HepG2 (cell line): ENCODE data around the gene ZNF584. TPM values are rescaled to one million over a fixed set of nuclear protein-coding genes. Genes with fewer than 3 reads are reported as not detected.

ENCODE experiments used
- ATAC-seq: fragments of 200-7000 bp; cut with Tn5 transposase; 3 replicates; pipeline ENCODE4 v1.9.1; 2020; ENCODE audit warnings: mild to moderate bottlenecking, moderate library complexity
- BruUV-seq: library from RNA; stranded (reverse); fragments of 400-500 nt; replicated peaks from 2 replicates; lab custom pipeline; 2021; lab: Mats Ljungman, UMichigan
- CTCF ChIA-PET: fragments of 300-600 bp; formaldehyde crosslinking; extraction: SDS; loops from one replicate; lab custom pipeline; 2021; ENCODE audit warnings: low total read pairs, inconsistent platforms, low intra/inter-chr PET ratio; lab: Yijun Ruan, JAX
- POLR2A ChIA-PET: fragments of 350-600 bp; sonication (Branson Sonifier 250); formaldehyde crosslinking; loops from one replicate; lab custom pipeline; 2020; ENCODE audit warnings: antibody characterized with exemption, inconsistent platforms; lab: Yijun Ruan, JAX
- DNase-seq: peaks from one replicate; pipeline ENCODE4 v3.0.0-alpha.2; 2015; ENCODE audit warnings: low spot score
- FAIRE-seq: peaks from 3 replicates; lab custom pipeline; 2011; peaks lifted over from hg19 to GRCh38; lab: Jason Lieb, UNC
- H2AFZ ChIP-seq: one replicate; pipeline ENCODE4 v1.6.1; 2011; ENCODE audit warnings: low read length, inconsistent platforms
- H3K27ac ChIP-seq: fragments of 300-600 bp; 3 replicates; pipeline ENCODE4 v1.8.0; 2011; ENCODE audit warnings: mixed run types, mild to moderate bottlenecking, mixed read lengths, low read length, inconsistent platforms; ENCODE audit not compliant: insufficient read depth; ENCODE audit errors: extremely low read length
- H3K27me3 ChIP-seq, 2 experiments: fragments of 200-600 bp in 1 of 2; 2 replicates in 1 of 2; 3 replicates in 1 of 2; pipeline versions ENCODE4 v1.6.0 to v1.8.0; 2011; ENCODE audit warnings: low read length in 2 of 2, mild to moderate bottlenecking in 2 of 2, moderate library complexity in 2 of 2, inconsistent platforms in 1 of 2; ENCODE audit not compliant: insufficient read depth in 2 of 2, control insufficient read depth in 1 of 2
- H3K36me3 ChIP-seq, 2 experiments: fragments of 200-600 bp in 1 of 2; replicated peaks in 1 of 2; 2 replicates in 1 of 2; 3 replicates in 1 of 2; pipeline versions ENCODE4 v1.5.1 to v1.8.0; 2011; ENCODE audit warnings: low read length in 2 of 2, inconsistent platforms in 1 of 2; ENCODE audit not compliant: insufficient read depth in 2 of 2, control insufficient read depth in 1 of 2
- H3K4me1 ChIP-seq: 2 replicates; pipeline ENCODE4 v1.5.1; 2012; ENCODE audit warnings: low read length, inconsistent platforms; ENCODE audit not compliant: insufficient read depth
- H3K4me2 ChIP-seq: 2 replicates; pipeline ENCODE4 v1.6.0; 2011; ENCODE audit warnings: low read depth, low read length, inconsistent platforms
- H3K4me3 ChIP-seq, 3 experiments: fragments of 200-600 bp in 1 of 3; sonication (generic), shearing (Covaris generic) in 1 of 3; replicated peaks in 1 of 3; 2 replicates each; pipeline ENCODE4 v1.5.1; 2011 to 2016; ENCODE audit warnings: low read length in 3 of 3, inconsistent platforms in 2 of 3, low read depth in 2 of 3, mild to moderate bottlenecking in 2 of 3, control low read depth in 1 of 3, mixed read lengths in 1 of 3; ENCODE audit not compliant: insufficient read depth in 1 of 3
- H3K79me2 ChIP-seq: one replicate; pipeline ENCODE4 v1.6.1; 2011; ENCODE audit warnings: low read length, inconsistent platforms; ENCODE audit not compliant: insufficient read depth
- H3K9ac ChIP-seq: 2 replicates; pipeline ENCODE4 v1.6.0; 2011; ENCODE audit warnings: mild to moderate bottlenecking, low read depth, low read length, inconsistent platforms; ENCODE audit not compliant: insufficient read depth
- H3K9me3 ChIP-seq: 2 replicates; pipeline ENCODE4 v1.5.1; 2012; ENCODE audit warnings: mild to moderate bottlenecking, low read length
- H4K20me1 ChIP-seq: 2 replicates; pipeline ENCODE4 v1.6.0; 2011; ENCODE audit warnings: inconsistent platforms, mild to moderate bottlenecking, low read length, moderate library complexity; ENCODE audit not compliant: insufficient read depth
- AFF4 ChIP-seq: sonication (generic); formaldehyde crosslinking; IDR thresholded peaks from 2 replicates; pipeline ENCODE4 v1.4.0; 2020; ENCODE audit warnings: missing genetic modification reagents
- AGO1 ChIP-seq: fragments of 200-400 bp; formaldehyde crosslinking; IDR thresholded peaks from 2 replicates; pipeline ENCODE4 v1.6.1; 2017; ENCODE audit warnings: mild to moderate bottlenecking, low read depth, low read length, moderate library complexity; ENCODE audit not compliant: poor library complexity, severe bottlenecking
- AGO2 ChIP-seq: fragments of 200-400 bp; formaldehyde crosslinking; optimal IDR thresholded peaks from 2 replicates; pipeline ENCODE3; 2017; ENCODE audit warnings: mild to moderate bottlenecking, low read depth, low read length, moderate library complexity
- ARID2 ChIP-seq: sonication (generic); formaldehyde crosslinking; IDR thresholded peaks from 2 replicates; pipeline ENCODE4 v1.8.1; 2022; ENCODE audit warnings: mild to moderate bottlenecking, missing genetic modification reagents, borderline replicate concordance
- CHD2 ChIP-seq: IDR thresholded peaks from 2 replicates; pipeline ENCODE4 v1.6.1; 2011; ENCODE audit warnings: low read depth, low read length, improper control_type of control experiment
- ERF ChIP-seq: IDR thresholded peaks from 2 replicates; pipeline ENCODE4 v1.6.1; 2018; ENCODE audit warnings: missing biosample characterization, missing genetic modification reagents
- HOXA5 ChIP-seq: sonication (generic); formaldehyde crosslinking; IDR thresholded peaks from 2 replicates; pipeline ENCODE4 v1.4.0; 2020; ENCODE audit warnings: missing genetic modification reagents
- POLR2A ChIP-seq, 2 experiments: IDR thresholded peaks; 2 replicates each; pipeline ENCODE4 v1.6.1; 2011; ENCODE audit warnings: low read depth in 2 of 2, low read length in 2 of 2, mild to moderate bottlenecking in 1 of 2, moderate library complexity in 1 of 2; ENCODE audit not compliant: insufficient read depth in 1 of 2
- POLR2G ChIP-seq: fragments of 200-400 bp; formaldehyde crosslinking; IDR thresholded peaks from 2 replicates; pipeline ENCODE4 v1.6.1; 2018; ENCODE audit warnings: mild to moderate bottlenecking, low read depth, low read length, moderate library complexity
- STAG1 ChIP-seq: sonication (generic); formaldehyde crosslinking; IDR thresholded peaks from 2 replicates; pipeline ENCODE4 v1.4.0; 2020; ENCODE audit warnings: missing genetic modification reagents
- TIGD3 ChIP-seq: sonication (generic); formaldehyde crosslinking; IDR thresholded peaks from 2 replicates; pipeline ENCODE4 v1.5.1; 2020; ENCODE audit warnings: mild to moderate bottlenecking, missing genetic modification reagents, borderline replicate concordance
- TRIM22 ChIP-seq: fragments of 450-650 bp; IDR thresholded peaks from 2 replicates; pipeline ENCODE4 v1.6.1; 2017
- ZBTB33 ChIP-seq: sonication (generic); formaldehyde crosslinking; IDR thresholded peaks from 2 replicates; pipeline ENCODE4 v1.4.0; 2020; ENCODE audit warnings: missing genetic modification reagents
- ZNF335 ChIP-seq: sonication (generic); formaldehyde crosslinking; IDR thresholded peaks from 2 replicates; pipeline ENCODE4 v1.4.0; 2020; ENCODE audit warnings: missing genetic modification reagents
- ZNF75D ChIP-seq: sonication (generic); formaldehyde crosslinking; IDR thresholded peaks from 2 replicates; pipeline ENCODE4 v1.8.1; 2023; ENCODE audit warnings: missing genetic modification reagents, mild to moderate bottlenecking, borderline replicate concordance
- WGBS: methylation state at CpG from one replicate; pipeline ENCODE4 v1.1.6; 2017; ENCODE audit warnings: low lambda C conversion rate; 5-methylcytosine and 5-hydroxymethylcytosine counted together
- in situ Hi-C: cut with HindIII; loops from 2 replicates; pipeline ENCODE4 v1.10.0; 2017; ENCODE audit warnings: low pct_unique_long_range_greater_than_20kb; ENCODE audit not compliant: extremely low pct_ligation_motif_present
- intact Hi-C: fragments of 100-400 bp; cut with micrococcal nuclease; formaldehyde crosslinking; loops from one replicate; pipeline ENCODE4 v1.10.0; 2022; ENCODE audit not compliant: unreplicated experiment
- polyA plus RNA-seq, 8 experiments: library from polyadenylated mRNA; depleted of rRNA in 3 of 8; stranded (reverse) in 7 of 8; unstranded in 1 of 8; fragments of >200 nt; fragmentation: Illumina TruSeq in 4 of 8; extraction: Trizol in 4 of 8; gene quantifications; 2 replicates each; pipeline versions ENCODE4 v1.2.1 to v1.2.3, GENCODE V29; 2011 to 2016; ENCODE audit warnings: low read depth in 4 of 8, missing spikeins in 1 of 8, mixed read lengths in 1 of 8; ENCODE audit not compliant: insufficient read depth in 1 of 8
- total RNA-seq, 5 experiments: library from RNA; depleted of rRNA; stranded (reverse); fragments of >200 nt; fragmentation: Illumina TruSeq; extraction: Trizol; gene quantifications; 2 replicates each; pipeline ENCODE4 v1.2.3, GENCODE V29; 2016; ENCODE audit warnings: low read depth in 1 of 5

ZNF584 gene
- total and polyA plus RNA-seq, 2 of the 13 experiments (the other 11 are each of a cell fraction or from before 2014, with no cell fraction given), result 2.4 to 7.0 TPM

GRCh38 chr19:58395979-58396627 is 12.3 kb upstream of the ZNF584 start:
- Histone ChIP-seq H3K36me3 (peaks cover 12 to 41% of the 10 kb centered on the region in 2 experiments), H3K4me1 (peaks cover 20% of the 10 kb centered on the region), H3K9me3 (no peaks in the 10 kb centered on the region), H2AFZ (no peak overlapping the region), H3K79me2 (peaks cover 3% of the 10 kb centered on the region), H3K4me3 (no peak overlapping the region), H4K20me1 (peaks cover 23% of the 10 kb centered on the region; the same call in 1 of the 2 replicates), H3K27ac (no peak overlapping the region), H3K27me3 (no peaks in the 10 kb centered on the region), H3K9ac (no peak overlapping the region), H3K4me2 (no peak overlapping the region)
- CTCF ChIA-PET, result no interaction called here
- intact Hi-C loops, result no loop called here
- peak; percentile 8; the same call in 1 of the 2 replicates for TF ChIP-seq POLR2G
- TF ChIP-seq ZNF335 (CRISPR knock-in tag), result no peak
- TF ChIP-seq TIGD3 (CRISPR knock-in tag), result no peak
- TF ChIP-seq CHD2, result 0 out of 2 replicates have a peak, but pooled peaks have one; percentile 4
- TF ChIP-seq ARID2, result no peak
- no peak for TF ChIP-seq TRIM22
- no peak for TF ChIP-seq ZNF75D
- no peak for TF ChIP-seq HOXA5
- TF ChIP-seq ERF (CRISPR knock-in tag), result no peak
- peak; percentile 89 for TF ChIP-seq AGO1
- TF ChIP-seq AFF4, result no peak
- TF ChIP-seq POLR2A (IDR thresholded peaks at IDR 0.05; ENCODE audit: insufficient read depth in 1 of 2, low read depth in 2 of 2, low read length in 2 of 2), result 0 out of 4 replicates have a peak, but pooled peaks of 1 of the 2 experiments have one; percentile 1
- no peak for TF ChIP-seq STAG1
- TF ChIP-seq ZBTB33 (CRISPR knock-in tag), result peak; percentile 13; the same call in 1 of the 2 replicates
- TF ChIP-seq AGO2, result peak; percentile 40
- no TSS peak for BruUV-seq
- POLR2A ChIA-PET, result no interaction called here
- in situ Hi-C loops, result no loop called here
- ATAC-seq (peak; percentile 4), FAIRE-seq (no peak), DNase-seq (no peak)
- 98% methylated on average over 73 of the region's 75 CpGs for WGBS
